Thyroid gland (tissue), 4 donors: ENCODE measurements around the gene RADX. TPM values are rescaled to one million over a fixed set of nuclear protein-coding genes. Genes with fewer than 3 reads are reported as not detected.

Experiments
- DNase-seq, 2 donors: peaks; one replicate each; pipeline ENCODE4 v3.0.0-alpha.2; 2019
- H3K27ac ChIP-seq, 3 donors: fragments of 200-600 bp; sonication (generic); 1 replicate in 2 of 3; 2 replicates in 1 of 3; pipeline ENCODE4 v1.5.1; 2016 to 2019; ENCODE audit warnings: mild to moderate bottlenecking in 1 of 3, moderate library complexity in 1 of 3
- H3K27me3 ChIP-seq: fragments of 200-600 bp; sonication (generic); one replicate; pipeline ENCODE4 v1.5.1; 2019
- H3K36me3 ChIP-seq, 2 donors: fragments of 200-600 bp; sonication (generic); one replicate each; pipeline ENCODE4 v1.5.1; 2016 to 2019
- H3K4me1 ChIP-seq, 2 donors: fragments of 200-600 bp; sonication (generic); one replicate each; pipeline ENCODE4 v1.5.1; 2017 to 2019
- H3K4me3 ChIP-seq, 3 donors: fragments of 200-600 bp; sonication (generic); replicated peaks in 1 of 3; 1 replicate in 2 of 3; 2 replicates in 1 of 3; pipeline ENCODE4 v1.5.1; 2016; ENCODE audit warnings: mild to moderate bottlenecking in 1 of 3
- H3K9me3 ChIP-seq: fragments of 200-600 bp; sonication (generic); one replicate; pipeline ENCODE4 v1.5.1; 2017
- POLR2A ChIP-seq, 2 donors: fragments of 450-650 bp; IDR thresholded peaks; one replicate each; pipeline ENCODE4 v1.6.1; 2017; ENCODE audit warnings: antibody characterized with exemption in 2 of 2, mild to moderate bottlenecking in 2 of 2, moderate library complexity in 1 of 2
- WGBS, 2 donors: methylation state at CpG; one replicate each; pipeline ENCODE4 v1.1.5; 2017; 5-methylcytosine and 5-hydroxymethylcytosine counted together
- intact Hi-C: fragments of 100-400 bp; cut with DNase I; formaldehyde crosslinking; loops from one replicate; pipeline ENCODE4 v1.15.1; 2023
- total RNA-seq, 4 donors: library from RNA; depleted of rRNA; stranded (reverse); fragments of >200 nt; gene quantifications; one replicate each; pipeline ENCODE4 v1.2.3, GENCODE V29; 2016
- TF ChIP-seq, protein P1 (sequence below), 6 experiments: fragments of 200-600 bp in 3 of 6; fragments of 450-650 bp in 3 of 6; sonication (generic) in 3 of 6; IDR thresholded peaks; one replicate each; pipeline ENCODE4 v1.5.1; 2016 to 2019; ENCODE audit warnings: antibody characterized with exemption in 6 of 6, mild to moderate bottlenecking in 2 of 6, inconsistent platforms in 1 of 6, moderate library complexity in 1 of 6

RADX gene
- total RNA-seq, 4 donors from 2014 or later, result 5.5 to 21.0 (median 11.4) TPM

DNA sequence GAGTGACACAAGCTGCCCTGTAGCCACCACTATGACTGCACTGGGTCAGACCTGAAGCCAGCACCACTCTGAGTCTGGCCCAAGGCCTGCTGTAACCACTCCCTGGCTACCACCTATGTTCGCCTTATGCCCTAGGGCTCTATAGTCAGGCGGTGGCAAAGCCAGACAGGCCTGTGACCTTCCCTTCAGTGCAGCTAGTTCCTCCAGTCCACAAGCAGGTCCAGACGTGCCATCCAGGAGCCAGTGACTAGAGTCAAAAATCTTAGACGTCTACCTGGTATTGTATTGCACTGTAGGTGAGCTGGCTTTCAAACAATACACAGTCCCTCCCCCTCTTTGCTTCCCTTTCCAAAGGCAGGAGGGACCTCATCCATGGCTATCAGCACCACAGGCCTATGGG, 60.7 kb downstream of the RADX start:
- intact Hi-C loops, result no loop called here
- H3K27ac ChIP-seq, result no peak overlapping the region
- no peak overlapping the region for H3K4me3 ChIP-seq
- peak; percentile 5 to 14 for DNase-seq
- H3K4me1 ChIP-seq, result no peaks in the 10 kb centered on the region
- no peaks in the 10 kb centered on the region for H3K27me3 ChIP-seq
- no peaks in the 10 kb centered on the region for H3K36me3 ChIP-seq
- WGBS, 2 donors, result 46 to 100% methylated on average over 2 of the region's 4 CpGs
- H3K9me3 ChIP-seq, result no peaks in the 10 kb centered on the region
- TF ChIP-seq, protein P1, sequence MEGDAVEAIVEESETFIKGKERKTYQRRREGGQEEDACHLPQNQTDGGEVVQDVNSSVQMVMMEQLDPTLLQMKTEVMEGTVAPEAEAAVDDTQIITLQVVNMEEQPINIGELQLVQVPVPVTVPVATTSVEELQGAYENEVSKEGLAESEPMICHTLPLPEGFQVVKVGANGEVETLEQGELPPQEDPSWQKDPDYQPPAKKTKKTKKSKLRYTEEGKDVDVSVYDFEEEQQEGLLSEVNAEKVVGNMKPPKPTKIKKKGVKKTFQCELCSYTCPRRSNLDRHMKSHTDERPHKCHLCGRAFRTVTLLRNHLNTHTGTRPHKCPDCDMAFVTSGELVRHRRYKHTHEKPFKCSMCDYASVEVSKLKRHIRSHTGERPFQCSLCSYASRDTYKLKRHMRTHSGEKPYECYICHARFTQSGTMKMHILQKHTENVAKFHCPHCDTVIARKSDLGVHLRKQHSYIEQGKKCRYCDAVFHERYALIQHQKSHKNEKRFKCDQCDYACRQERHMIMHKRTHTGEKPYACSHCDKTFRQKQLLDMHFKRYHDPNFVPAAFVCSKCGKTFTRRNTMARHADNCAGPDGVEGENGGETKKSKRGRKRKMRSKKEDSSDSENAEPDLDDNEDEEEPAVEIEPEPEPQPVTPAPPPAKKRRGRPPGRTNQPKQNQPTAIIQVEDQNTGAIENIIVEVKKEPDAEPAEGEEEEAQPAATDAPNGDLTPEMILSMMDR (IDR thresholded peaks at IDR 0.05), result no peak
- TF ChIP-seq POLR2A (IDR thresholded peaks at IDR 0.05), result no peak

DNA sequence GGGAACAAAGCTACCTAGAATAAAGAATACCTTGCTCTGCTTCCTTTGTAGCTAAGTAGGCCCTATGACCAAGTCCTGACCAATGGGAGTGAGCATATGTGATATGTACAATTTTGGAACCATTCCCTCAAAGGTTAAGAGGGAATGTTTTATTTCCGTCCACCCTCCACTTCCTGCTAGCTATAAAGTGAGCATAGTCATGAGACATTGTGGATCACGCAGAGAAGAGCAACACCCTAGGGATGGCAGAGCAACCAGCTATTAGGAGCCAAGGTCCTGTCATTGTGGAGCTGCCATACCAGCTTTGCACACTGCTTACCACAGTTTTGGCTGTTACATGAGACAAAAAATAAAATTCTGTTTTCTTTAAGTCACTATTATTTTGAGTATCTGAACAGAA, 68.9 kb downstream of the RADX start:
- H3K4me1 ChIP-seq, result no peaks in the 10 kb centered on the region
- H3K27ac ChIP-seq, result no peak overlapping the region
- TF ChIP-seq, protein P1 (IDR thresholded peaks at IDR 0.05), result no peak
- TF ChIP-seq POLR2A (IDR thresholded peaks at IDR 0.05), result no peak
- WGBS, 2 donors, result 61 to 79% methylated on average over 2 of the region's 2 CpGs
- no peaks in the 10 kb centered on the region for H3K36me3 ChIP-seq
- no peak overlapping the region for H3K4me3 ChIP-seq
- no peaks in the 10 kb centered on the region for H3K27me3 ChIP-seq
- H3K9me3 ChIP-seq, result no peaks in the 10 kb centered on the region
- no peak for DNase-seq
- intact Hi-C loops, result no loop called here

DNA sequence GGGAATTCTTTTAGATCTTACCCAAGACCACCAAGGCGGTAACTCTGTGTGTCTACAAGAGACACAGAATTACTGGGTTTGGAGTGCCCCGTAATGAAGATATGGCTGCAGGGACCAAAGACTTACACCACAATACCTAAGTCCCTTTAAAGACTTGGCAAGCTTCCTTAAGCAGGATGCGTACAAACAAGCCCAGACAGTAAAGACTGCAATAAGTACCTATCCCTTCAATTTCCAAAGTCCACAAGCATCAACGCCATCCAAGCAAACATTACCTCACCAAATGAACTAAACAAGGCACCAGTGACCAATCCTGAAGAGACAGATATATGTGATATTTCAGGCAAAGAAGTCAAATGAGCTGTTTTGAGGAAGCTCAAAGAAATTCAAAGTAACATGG, 72.4 kb downstream of the RADX start:
- no peak overlapping the region for H3K4me3 ChIP-seq
- no peaks in the 10 kb centered on the region for H3K4me1 ChIP-seq
- H3K27me3 ChIP-seq, result no peaks in the 10 kb centered on the region
- no peaks in the 10 kb centered on the region for H3K36me3 ChIP-seq
- TF ChIP-seq, protein P1 (IDR thresholded peaks at IDR 0.05), result no peak
- no peak for TF ChIP-seq POLR2A (IDR thresholded peaks at IDR 0.05)
- DNase-seq, result no peak
- intact Hi-C loops, result no loop called here
- WGBS, 2 donors, result 88% methylated on average over 4 of the region's 4 CpGs
- no peaks in the 10 kb centered on the region for H3K9me3 ChIP-seq
- no peak overlapping the region for H3K27ac ChIP-seq

DNA sequence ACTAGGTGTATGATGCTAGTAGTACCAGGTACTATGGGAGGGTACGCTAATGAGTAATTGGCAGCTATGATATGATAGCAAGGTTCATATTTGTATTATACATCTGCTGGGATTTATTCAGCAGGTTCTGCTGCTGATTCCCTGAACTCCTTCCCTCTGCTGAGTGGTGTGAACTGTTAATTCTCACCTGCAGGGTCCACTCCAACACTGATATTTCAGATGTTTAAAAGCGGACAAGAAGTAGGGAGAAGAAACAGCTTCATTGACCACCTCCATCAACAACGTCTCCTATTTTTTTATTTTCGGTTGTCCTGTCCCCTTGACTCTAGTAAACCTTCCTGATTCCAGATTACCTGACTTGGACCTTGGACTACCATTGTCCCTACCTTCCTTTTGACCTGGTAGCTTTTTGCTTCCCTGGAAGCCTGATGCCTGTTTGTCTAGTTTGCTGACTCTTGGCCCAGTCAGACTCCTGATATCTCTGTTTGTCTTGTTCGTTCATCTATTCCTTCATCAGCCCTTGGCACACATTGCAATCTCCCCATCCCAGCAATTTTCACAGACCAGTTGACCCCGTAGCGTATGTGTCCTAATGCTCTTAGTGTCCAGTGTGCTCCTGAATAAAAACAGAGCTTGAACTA, 80.8 kb downstream of the RADX start:
- 79 to 83% methylated on average over 7 of the region's 7 CpGs for WGBS, 2 donors
- Histone ChIP-seq H3K4me3 (no peak overlapping the region), H3K36me3 (no peaks in the 10 kb centered on the region), H3K9me3 (no peaks in the 10 kb centered on the region), H3K4me1 (no peaks in the 10 kb centered on the region), H3K27ac (peak overlapping the region; percentile 17 to 41 (median 35)), H3K27me3 (no peaks in the 10 kb centered on the region)
- DNase-seq, result no peak
- TF ChIP-seq POLR2A (IDR thresholded peaks at IDR 0.05), result no peak
- TF ChIP-seq, protein P1 (IDR thresholded peaks at IDR 0.05), result no peak
- intact Hi-C loops, result no loop called here

DNA sequence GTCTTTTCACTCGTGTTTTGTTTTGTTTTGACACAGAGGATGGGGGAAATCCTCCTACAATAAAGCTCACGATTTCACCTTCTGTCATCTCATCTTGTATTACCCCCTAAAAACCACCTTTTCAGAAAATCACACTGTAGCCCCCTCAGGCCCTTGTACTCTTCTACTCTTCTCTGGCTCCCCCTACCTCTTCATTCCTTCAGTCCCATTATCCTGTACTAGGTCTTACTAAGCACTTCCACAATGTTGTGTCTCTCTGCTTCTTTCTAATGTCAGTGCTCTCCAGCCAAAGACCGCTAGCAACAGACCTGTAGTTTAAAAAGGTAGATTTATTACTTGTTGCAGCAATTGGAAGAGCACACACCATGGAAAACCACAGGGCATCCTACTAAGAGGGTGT, 84.7 kb downstream of the RADX start:
- intact Hi-C loops, result no loop called here
- H3K27ac ChIP-seq, result no peak overlapping the region
- no peaks in the 10 kb centered on the region for H3K4me1 ChIP-seq
- TF ChIP-seq POLR2A (IDR thresholded peaks at IDR 0.05), result no peak
- TF ChIP-seq, protein P1 (IDR thresholded peaks at IDR 0.05), result no peak
- 67 to 86% methylated on average over 3 of the region's 3 CpGs for WGBS, 2 donors
- no peaks in the 10 kb centered on the region for H3K27me3 ChIP-seq
- H3K36me3 ChIP-seq, result no peaks in the 10 kb centered on the region
- no peak for DNase-seq
- no peak overlapping the region for H3K4me3 ChIP-seq
- no peaks in the 10 kb centered on the region for H3K9me3 ChIP-seq
